Neuronal stem cell (in vitro differentiated cells): Measurements from ENCODE around the gene SORCS2.

Experiments used
- DNase-seq: peaks from one replicate; pipeline ENCODE4 v3.0.0-alpha.2; 2013; ENCODE audit warnings: low spot score
- H2AFZ ChIP-seq: one replicate; pipeline ENCODE4 v1.6.1; 2013; ENCODE audit warnings: mild to moderate bottlenecking, low read length, inconsistent platforms
- H2AK5ac ChIP-seq: 2 replicates; pipeline ENCODE4 v1.6.1; 2013; ENCODE audit warnings: low read depth, mild to moderate bottlenecking, inconsistent platforms, low read length, moderate library complexity, mixed read lengths
- H2BK120ac ChIP-seq: 2 replicates; pipeline ENCODE4 v1.6.1; 2013; ENCODE audit warnings: low read depth, mild to moderate bottlenecking, inconsistent platforms, low read length, moderate library complexity, mixed read lengths
- H2BK12ac ChIP-seq: one replicate; pipeline ENCODE4 v1.6.1; 2013; ENCODE audit warnings: low read length, inconsistent platforms
- H2BK15ac ChIP-seq: 2 replicates; pipeline ENCODE4 v1.6.1; 2013; ENCODE audit warnings: mild to moderate bottlenecking, low read length, inconsistent platforms, mixed read lengths
- H2BK5ac ChIP-seq: one replicate; pipeline ENCODE4 v1.6.1; 2013; ENCODE audit warnings: inconsistent platforms, mild to moderate bottlenecking, low read length, moderate library complexity
- H3K14ac ChIP-seq: one replicate; pipeline ENCODE4 v1.6.1; 2013; ENCODE audit warnings: low read length, inconsistent platforms
- H3K18ac ChIP-seq: 2 replicates; pipeline ENCODE4 v1.6.1; 2013; ENCODE audit warnings: low read length, inconsistent platforms
- H3K23ac ChIP-seq: 2 replicates; pipeline ENCODE4 v1.6.1; 2013; ENCODE audit warnings: low read depth, mild to moderate bottlenecking, mixed read lengths, low read length, inconsistent platforms; ENCODE audit not compliant: poor library complexity
- H3K27ac ChIP-seq: replicated peaks from 3 replicates; pipeline ENCODE4 v1.5.1; 2013; ENCODE audit warnings: low read length, inconsistent platforms
- H3K27me3 ChIP-seq, 3 experiments: 2 replicates each; pipeline ENCODE4 v1.6.1; 2013; ENCODE audit warnings: low read length in 3 of 3, mild to moderate bottlenecking in 2 of 3, inconsistent platforms in 1 of 3, low read depth in 1 of 3, mixed read lengths in 1 of 3, moderate library complexity in 1 of 3; ENCODE audit not compliant: control insufficient read depth in 3 of 3, insufficient read depth in 3 of 3
- H3K36me3 ChIP-seq, 2 donors: replicated peaks in 1 of 2; 2 replicates each; pipeline ENCODE4 v1.6.1; 2013; ENCODE audit warnings: low read length in 2 of 2; ENCODE audit not compliant: control insufficient read depth in 2 of 2, insufficient read depth in 2 of 2
- H3K4ac ChIP-seq: 2 replicates; pipeline ENCODE4 v1.6.1; 2013; ENCODE audit warnings: inconsistent platforms, mild to moderate bottlenecking, low read length, moderate library complexity
- H3K4me1 ChIP-seq, 2 donors: 1 replicate in 1 of 2; 2 replicates in 1 of 2; pipeline ENCODE4 v1.6.1; 2013; ENCODE audit warnings: low read length in 2 of 2, low read depth in 1 of 2; ENCODE audit not compliant: control insufficient read depth in 2 of 2, insufficient read depth in 1 of 2
- H3K4me2 ChIP-seq: one replicate; pipeline ENCODE4 v1.6.1; 2013; ENCODE audit warnings: mild to moderate bottlenecking, low read length, inconsistent platforms; ENCODE audit not compliant: insufficient read depth, poor library complexity, severe bottlenecking
- H3K4me3 ChIP-seq, 2 donors: 2 replicates each; pipeline ENCODE4 v1.5.1; 2013; ENCODE audit warnings: low read length in 2 of 2, mild to moderate bottlenecking in 2 of 2, inconsistent platforms in 1 of 2, moderate library complexity in 1 of 2
- H3K79me1 ChIP-seq: one replicate; pipeline ENCODE4 v1.6.1; 2013; ENCODE audit warnings: low read depth, mild to moderate bottlenecking, inconsistent platforms, low read length, moderate library complexity
- H3K9ac ChIP-seq: one replicate; pipeline ENCODE4 v1.6.1; 2013; ENCODE audit warnings: mild to moderate bottlenecking, low read depth, low read length, inconsistent platforms; ENCODE audit not compliant: poor library complexity
- H3K9me3 ChIP-seq, 2 donors: replicated peaks in 1 of 2; 2 replicates each; pipeline versions ENCODE3 to v1.6.1; 2013; ENCODE audit warnings: low read length in 2 of 2, mild to moderate bottlenecking in 2 of 2, inconsistent platforms in 1 of 2, low read depth in 1 of 2, mixed read lengths in 1 of 2, moderate library complexity in 1 of 2; ENCODE audit not compliant: control insufficient read depth in 2 of 2, insufficient read depth in 1 of 2
- H4K8ac ChIP-seq: one replicate; pipeline ENCODE4 v1.6.1; 2013; ENCODE audit warnings: low read depth, mild to moderate bottlenecking, inconsistent platforms, low read length, moderate library complexity
- H4K91ac ChIP-seq: one replicate; pipeline ENCODE4 v1.6.1; 2013; ENCODE audit warnings: low read length, low read depth, mild to moderate bottlenecking, inconsistent platforms; ENCODE audit not compliant: poor library complexity
- WGBS, 2 donors: extraction: QIAGEN DNeasy Blood & Tissue Kit; methylation state at CpG; one replicate each; pipeline ENCODE4 v1.1.7; 2013; ENCODE audit warnings: missing lambda C conversion rate in 2 of 2, mixed read lengths in 1 of 2; ENCODE audit not compliant: insufficient read length in 2 of 2, insufficient replicate concordance in 1 of 2; ENCODE audit errors: extremely low coverage in 2 of 2; 5-methylcytosine and 5-hydroxymethylcytosine counted together

SORCS2 gene

GRCh38 chr4:7581477-7581876 lies 389.1 kb downstream of the SORCS2 start:
- Histone ChIP-seq H4K8ac (no peak overlapping the region), H2BK15ac (no peak overlapping the region), H3K79me1 (no peaks in the 10 kb centered on the region), H3K14ac (no peak overlapping the region), H2BK12ac (no peak overlapping the region), H4K91ac (no peak overlapping the region), H3K9ac (no peak overlapping the region), H3K4me1 (no peaks in the 10 kb centered on the region), H2BK5ac (no peak overlapping the region), H3K4me2 (no peak overlapping the region), H3K18ac (no peak overlapping the region), H3K23ac (no peak overlapping the region), H2AK5ac (no peak overlapping the region), H3K4me3 (no peak overlapping the region), H2BK120ac (no peak overlapping the region), H3K36me3 (no peaks in the 10 kb centered on the region), H3K4ac (no peak overlapping the region), H2AFZ (no peak overlapping the region), H3K27ac (no peak overlapping the region), H3K9me3 (peaks cover 3 to 10% of the 10 kb centered on the region in 2 donors), H3K27me3 (no peaks in the 10 kb centered on the region)
- peak; percentile 74 for DNase-seq
- no CpG with 5 or more reads among the region's 8 CpGs for WGBS, 2 donors

GRCh38 chr4:7582313-7583097 lies 390.2 kb downstream of the SORCS2 start:
- no CpG with 5 or more reads among the region's 16 CpGs for WGBS, 2 donors
- no peak overlapping the region for H3K18ac ChIP-seq
- no peak overlapping the region for H4K8ac ChIP-seq
- no peak overlapping the region for H3K4ac ChIP-seq
- H2AFZ ChIP-seq, result no peak overlapping the region
- no peak overlapping the region for H2BK120ac ChIP-seq
- H3K14ac ChIP-seq, result no peak overlapping the region
- H2BK12ac ChIP-seq, result no peak overlapping the region
- H3K27ac ChIP-seq, result no peak overlapping the region
- no peaks in the 10 kb centered on the region for H3K36me3 ChIP-seq
- no peak overlapping the region for H3K9ac ChIP-seq
- H2BK15ac ChIP-seq, result no peak overlapping the region
- no peaks in the 10 kb centered on the region for H3K79me1 ChIP-seq
- no peak overlapping the region for H2BK5ac ChIP-seq
- no peak overlapping the region for H3K4me3 ChIP-seq
- H3K4me1 ChIP-seq, result no peaks in the 10 kb centered on the region
- H3K27me3 ChIP-seq, result no peaks in the 10 kb centered on the region
- no peak overlapping the region for H3K4me2 ChIP-seq
- H4K91ac ChIP-seq, result no peak overlapping the region
- H2AK5ac ChIP-seq, result no peak overlapping the region
- DNase-seq, result no peak
- H3K23ac ChIP-seq, result no peak overlapping the region
- peaks cover 0 to 5% of the 10 kb centered on the region in 2 donors for H3K9me3 ChIP-seq

- WGBS, 2 donors, result no CpG with 5 or more reads among the region's 1 CpG
- no peak overlapping the region for H2BK120ac ChIP-seq
- H3K27me3 ChIP-seq, result no peaks in the 10 kb centered on the region
Observed at GRCh38 chr4:7584098-7584497, 391.8 kb downstream of the SORCS2 start.

GRCh38 chr4:7584606-7585159 lies 392.3 kb downstream of the SORCS2 start:
- H3K9ac ChIP-seq, result no peak overlapping the region
- no peak overlapping the region for H2BK120ac ChIP-seq
- H3K4me1 ChIP-seq, result no peaks in the 10 kb centered on the region
- H3K4me2 ChIP-seq, result no peak overlapping the region
- H3K18ac ChIP-seq, result no peak overlapping the region
- no peak overlapping the region for H2AFZ ChIP-seq
- H3K9me3 ChIP-seq, result no peaks in the 10 kb centered on the region
- no peak overlapping the region for H2BK5ac ChIP-seq
- H3K23ac ChIP-seq, result no peak overlapping the region
- no peak overlapping the region for H2BK12ac ChIP-seq
- no peaks in the 10 kb centered on the region for H3K79me1 ChIP-seq
- H3K27me3 ChIP-seq, result no peaks in the 10 kb centered on the region
- H4K91ac ChIP-seq, result no peak overlapping the region
- H3K14ac ChIP-seq, result no peak overlapping the region
- no CpG with 5 or more reads among the region's 9 CpGs for WGBS, 2 donors
- H2BK15ac ChIP-seq, result no peak overlapping the region
- H3K4me3 ChIP-seq, result no peak overlapping the region
- H4K8ac ChIP-seq, result no peak overlapping the region
- no peak overlapping the region for H2AK5ac ChIP-seq
- no peaks in the 10 kb centered on the region for H3K36me3 ChIP-seq
- no peak overlapping the region for H3K27ac ChIP-seq
- no peak overlapping the region for H3K4ac ChIP-seq
- DNase-seq, result no peak

More at GRCh38 chr4:7584098-7584497, 391.8 kb downstream of the SORCS2 start:
- H3K4ac ChIP-seq, result no peak overlapping the region
- no peaks in the 10 kb centered on the region for H3K4me1 ChIP-seq
- H2AK5ac ChIP-seq, result no peak overlapping the region
- H2BK12ac ChIP-seq, result no peak overlapping the region
- no peak overlapping the region for H3K4me2 ChIP-seq
- no peak overlapping the region for H2BK15ac ChIP-seq
- H3K9ac ChIP-seq, result no peak overlapping the region
- H3K27ac ChIP-seq, result no peak overlapping the region
- H3K14ac ChIP-seq, result no peak overlapping the region
- H3K36me3 ChIP-seq, result no peaks in the 10 kb centered on the region
- no peak overlapping the region for H3K4me3 ChIP-seq
- no peak overlapping the region for H2AFZ ChIP-seq
- H3K9me3 ChIP-seq, result no peaks in the 10 kb centered on the region
- H3K79me1 ChIP-seq, result no peaks in the 10 kb centered on the region
- H4K8ac ChIP-seq, result no peak overlapping the region
- DNase-seq, result no peak
- H4K91ac ChIP-seq, result no peak overlapping the region
- no peak overlapping the region for H2BK5ac ChIP-seq
- H3K18ac ChIP-seq, result no peak overlapping the region
- H3K23ac ChIP-seq, result no peak overlapping the region
